Stimulated activated CD4-positive, alpha-beta T cell treated with anti-CD3 and anti-CD28 coated beads, Interleukin-1b, Interleukin-23, amount 100 ng/mL, for 48 hours (primary cell): ENCODE data around the gene DAPK3.
"Not testable (repeated sequence)": the region's sequence is repeated elsewhere in the genome, so short reads cannot be mapped to it uniquely, and the experiment has no call there.

ENCODE experiments used
- DNase-seq: peaks from one replicate; pipeline ENCODE4 v3.0.0-alpha.2; 2020

The DAPK3 gene

GRCh38 chr19:4000798-4001197 lies 29.9 kb upstream of the DAPK3 start:
- not testable (repeated sequence) for DNase-seq

GRCh38 chr19:3998667-3999412 lies 27.9 kb upstream of the DAPK3 start:
- DNase-seq, result not testable (repeated sequence)

GRCh38 chr19:3995607-3996006 lies 24.7 kb upstream of the DAPK3 start:
- no peak for DNase-seq

DNA sequence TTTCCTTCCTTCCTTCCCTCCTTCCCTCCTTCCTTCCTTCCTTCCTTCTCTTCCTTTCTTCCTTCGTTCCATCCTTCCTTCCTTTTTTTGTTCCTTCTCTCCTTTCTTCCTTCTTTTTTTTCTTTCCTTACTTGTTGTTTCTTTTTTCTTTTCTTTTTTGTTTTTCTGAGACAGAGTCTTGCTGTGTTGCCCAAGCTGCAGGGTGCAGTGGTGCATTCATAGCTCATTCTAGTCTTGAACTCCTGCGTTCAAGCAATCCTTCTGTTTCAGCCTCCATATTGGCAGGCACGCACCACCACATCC lies 19.9 kb upstream of the DAPK3 start:
- no peak for DNase-seq

DNA sequence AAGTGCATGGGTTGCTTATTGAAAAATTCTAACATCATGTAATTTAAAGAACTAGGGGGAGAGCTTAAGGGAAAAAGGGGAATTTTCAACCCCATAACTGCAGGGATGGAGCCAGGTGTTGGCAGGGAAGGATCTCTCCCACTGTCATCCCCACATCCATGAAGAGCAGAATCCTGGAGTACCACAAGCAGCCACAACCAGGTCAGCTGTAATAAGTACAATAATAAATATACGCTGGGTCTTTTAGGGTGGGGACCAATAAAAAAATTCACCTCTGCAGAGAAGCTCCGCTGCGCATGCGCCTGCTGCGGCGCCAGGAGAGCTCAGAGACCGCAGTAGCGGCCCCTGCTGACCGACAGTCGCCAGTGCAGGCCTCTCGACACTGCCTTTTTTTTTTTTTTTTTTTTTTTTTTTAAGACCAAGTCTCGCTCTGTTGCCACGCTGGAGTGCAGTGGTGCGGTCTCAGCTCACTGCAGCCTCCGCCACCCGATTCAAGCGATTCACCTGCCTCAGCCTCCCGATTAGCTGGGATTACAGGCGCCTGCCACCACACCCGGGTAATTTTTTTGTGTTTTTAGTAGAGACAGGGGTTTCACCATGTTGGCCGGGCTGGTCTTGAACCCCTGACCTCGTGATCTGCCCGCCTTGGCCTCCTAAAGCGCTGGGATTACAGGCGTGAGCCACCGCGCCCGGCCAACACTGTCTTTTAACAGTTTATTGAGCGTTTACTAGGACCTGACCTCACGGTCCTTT lies 16.9 kb upstream of the DAPK3 start:
- DNase-seq, result peak; percentile 89

- no peak for DNase-seq
Observed at GRCh38 chr19:3986260-3987041, 15.6 kb upstream of the DAPK3 start.

DNA sequence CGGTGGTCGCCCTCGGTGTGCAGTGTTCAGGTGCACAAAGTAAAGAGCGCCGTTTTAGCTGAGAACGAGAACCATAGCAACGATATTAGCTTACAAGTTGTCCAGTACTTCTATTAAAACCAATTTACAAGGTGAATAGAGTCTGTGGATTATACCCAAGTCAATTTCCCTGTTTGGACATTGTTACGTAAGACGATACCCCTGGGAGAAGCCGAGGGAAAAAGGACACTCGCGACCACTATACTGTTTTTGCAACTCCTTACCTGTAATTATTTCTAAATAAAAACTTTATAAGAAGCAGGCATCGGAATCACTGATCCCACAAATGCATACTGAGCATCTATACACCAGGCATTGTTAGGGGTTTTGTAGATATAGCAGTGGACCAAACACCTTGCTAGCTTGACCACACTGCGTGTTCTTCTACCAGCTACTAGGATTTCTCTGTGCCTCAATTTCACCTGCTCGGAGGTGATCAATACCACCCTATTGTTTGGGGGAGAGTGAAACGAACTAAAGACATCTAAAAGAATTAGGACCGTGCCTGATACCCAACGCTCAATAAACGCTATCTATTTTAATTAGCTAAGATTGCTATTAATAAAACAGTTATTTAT lies 14.9 kb upstream of the DAPK3 start:
- DNase-seq, result no peak

- peak; percentile 89 for DNase-seq
Observed at GRCh38 chr19:3984908-3985642, 14.2 kb upstream of the DAPK3 start, which contains the start of gene EEF2. Gene EEF2, minus strand, starts transcription at chr19:3985463. Its CDS starts 83 bp downstream, at chr19:3985380.

- no peak for DNase-seq
Observed at GRCh38 chr19:3984584-3984907, 13.6 kb upstream of the DAPK3 start.

- DNase-seq, result no peak
Observed at GRCh38 chr19:3983936-3984583, 13.2 kb upstream of the DAPK3 start.

- no peak for DNase-seq
Observed at GRCh38 chr19:3983542-3983914, 12.6 kb upstream of the DAPK3 start.

- DNase-seq, result no peak
Observed at GRCh38 chr19:3982701-3983541, 12.0 kb upstream of the DAPK3 start.

DNA sequence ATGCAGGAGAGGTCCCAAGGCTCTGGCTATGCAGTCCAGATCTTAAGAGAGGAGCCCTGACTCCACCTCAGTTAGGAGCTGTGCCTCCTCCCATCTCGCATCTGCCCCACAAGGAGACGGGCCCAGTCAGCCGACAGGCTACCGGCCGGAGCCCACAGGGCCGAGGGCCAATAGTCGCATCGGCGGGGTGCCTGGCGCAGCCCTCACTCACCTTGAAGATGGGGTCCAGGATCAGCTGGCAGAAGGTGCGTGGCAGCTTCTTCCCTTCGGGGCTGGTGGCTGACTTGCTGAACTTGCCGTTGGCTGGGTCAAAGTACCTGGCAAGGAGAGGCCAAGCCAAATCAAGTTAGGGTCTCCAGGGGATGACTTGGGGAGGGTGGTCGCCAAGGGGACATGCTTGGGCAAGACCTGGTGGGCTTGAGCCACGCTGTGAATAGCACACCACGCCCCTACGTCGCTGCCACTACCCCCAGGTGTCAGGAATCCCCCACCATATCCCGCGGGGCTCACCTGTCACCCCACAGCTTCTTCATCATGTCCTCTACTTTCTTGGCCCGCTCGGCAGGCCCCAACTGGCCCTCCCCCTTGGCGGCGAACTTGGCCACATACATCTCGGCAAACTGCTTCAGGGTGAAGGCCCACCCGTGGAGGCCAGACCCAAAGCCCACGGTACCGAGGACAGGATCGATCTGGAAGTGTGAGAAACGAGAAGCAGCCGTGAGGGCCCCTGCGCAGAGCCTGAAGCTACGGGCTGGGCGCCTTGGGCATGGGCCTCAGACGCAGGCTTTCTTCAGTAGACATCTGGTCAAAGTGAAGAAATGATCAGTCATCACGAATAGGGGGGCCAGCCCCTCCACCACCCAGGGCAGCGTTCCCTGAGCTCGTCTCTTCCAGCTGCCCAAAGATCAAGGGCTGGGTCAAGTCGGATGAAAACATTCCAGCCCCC lies 11.1 kb upstream of the DAPK3 start:
- no peak for DNase-seq

DNA sequence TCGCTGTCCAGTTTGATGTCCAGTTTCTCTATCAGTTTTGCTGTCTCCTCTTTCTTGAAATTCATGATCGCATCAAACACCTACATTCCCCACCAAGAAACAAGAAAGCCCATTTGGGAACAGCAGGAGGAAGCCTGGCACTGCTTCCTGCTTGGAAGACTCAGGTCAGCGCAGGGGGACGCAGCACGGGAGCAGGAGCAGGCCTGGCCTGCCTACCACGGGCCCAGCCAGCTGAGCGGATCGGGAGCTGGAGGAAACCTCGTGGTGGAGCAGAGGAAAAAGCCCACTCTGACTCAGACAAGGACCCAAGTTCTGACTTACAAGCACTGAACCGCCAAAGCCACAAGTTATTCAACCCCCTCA lies 10.5 kb upstream of the DAPK3 start:
- DNase-seq, result no peak

DNA sequence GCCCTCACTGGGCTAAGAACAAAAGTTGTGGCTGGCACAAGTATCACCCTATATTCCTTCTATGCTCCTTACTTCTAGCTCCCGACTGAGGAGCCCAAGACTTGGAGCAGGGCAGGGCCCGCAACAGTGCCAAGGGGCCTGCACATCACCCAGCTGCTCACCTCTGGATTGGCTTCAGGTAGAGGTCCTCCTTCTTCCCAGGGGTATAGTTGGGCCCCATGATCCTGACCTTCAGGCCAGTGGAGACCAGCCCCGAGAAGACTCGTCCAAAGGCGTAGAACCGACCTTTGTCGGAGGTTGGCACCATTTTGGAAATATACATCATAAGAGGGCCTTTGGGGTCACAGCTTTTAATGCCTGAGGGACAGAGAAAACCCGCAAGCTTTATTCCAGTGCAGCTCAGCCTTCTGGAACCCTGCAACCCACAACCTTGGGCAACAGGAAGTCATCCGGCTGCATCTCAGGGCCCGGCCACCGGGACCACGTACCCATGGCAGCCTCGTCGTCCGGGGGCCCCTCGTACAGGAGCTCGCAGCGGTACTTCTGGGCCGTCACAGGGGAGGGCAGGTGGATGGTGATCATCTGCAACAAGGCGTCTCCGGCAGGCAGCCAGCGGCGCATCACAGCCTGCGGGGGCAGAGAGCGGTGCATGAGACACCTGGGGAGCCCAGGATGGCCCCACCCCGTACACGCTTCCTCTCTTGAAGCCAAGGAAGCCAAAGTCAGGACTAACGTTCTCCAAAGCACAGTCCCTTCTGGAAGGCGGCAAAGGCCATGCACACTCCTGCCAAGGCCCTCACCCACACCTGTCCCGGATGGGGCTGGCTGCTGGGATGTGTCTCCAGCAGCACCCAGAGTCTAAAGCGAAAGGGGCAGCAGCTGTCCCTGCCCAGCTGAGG lies 9.7 kb upstream of the DAPK3 start:
- no peak for DNase-seq

DNA sequence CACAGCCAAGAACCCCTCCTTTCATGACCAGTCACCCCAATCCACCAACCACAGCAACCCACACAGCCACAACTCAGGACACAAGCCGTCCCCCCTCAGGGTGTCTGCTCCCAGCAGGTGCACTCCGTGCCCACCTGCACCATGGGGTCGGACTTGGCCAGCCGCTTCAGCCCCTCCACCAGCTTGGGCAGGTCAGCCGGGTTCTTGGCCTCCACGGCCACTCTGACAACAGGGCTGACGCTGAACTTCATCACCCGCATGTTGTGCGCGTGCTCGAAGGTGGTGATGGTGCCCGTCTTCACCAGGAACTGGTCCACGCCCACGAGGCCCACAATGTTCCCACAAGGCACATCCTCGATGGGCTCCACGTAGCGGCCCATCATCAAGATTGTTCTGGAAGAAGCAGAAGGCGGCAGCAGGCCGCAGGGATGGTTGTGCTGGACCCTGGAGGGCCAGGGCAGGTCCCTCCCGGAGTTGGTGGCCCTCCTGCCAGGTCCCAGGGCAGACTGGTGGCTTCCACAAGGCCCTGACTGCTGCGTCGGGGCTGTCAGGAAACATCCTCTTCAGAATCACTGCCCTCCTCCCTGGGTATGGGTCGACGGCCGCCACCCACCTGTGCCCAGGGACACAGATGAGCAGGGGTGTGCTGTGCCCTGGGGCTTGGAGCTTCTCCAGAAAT lies 8.9 kb upstream of the DAPK3 start:
- DNase-seq, result no peak

GRCh38 chr19:3979289-3979673 lies 8.4 kb upstream of the DAPK3 start:
- DNase-seq, result no peak

- DNase-seq, result no peak
Observed at GRCh38 chr19:3978145-3978544, 7.2 kb upstream of the DAPK3 start.
